Stimulated activated CD4-positive, alpha-beta T cell treated with anti-CD3 and anti-CD28 coated beads, Interleukin-4, amount 100 ng/mL, for 4 hours (primary cell): ENCODE data around the gene OVCH1.
"Not testable (repeated sequence)": the region's sequence is repeated elsewhere in the genome, so short reads cannot be mapped to it uniquely, and the experiment has no call there.

ENCODE experiments used
- DNase-seq, 2 experiments: peaks; one replicate each; pipeline ENCODE4 v3.0.0-alpha.2; 2020

The OVCH1 gene

GRCh38 chr12:29486972-29487371 is 10.5 kb downstream of the OVCH1 start:
- DNase-seq = no peak

- DNase-seq = no peak
Measured at GRCh38 chr12:29463198-29463597, 34.3 kb downstream of the OVCH1 start.

DNA sequence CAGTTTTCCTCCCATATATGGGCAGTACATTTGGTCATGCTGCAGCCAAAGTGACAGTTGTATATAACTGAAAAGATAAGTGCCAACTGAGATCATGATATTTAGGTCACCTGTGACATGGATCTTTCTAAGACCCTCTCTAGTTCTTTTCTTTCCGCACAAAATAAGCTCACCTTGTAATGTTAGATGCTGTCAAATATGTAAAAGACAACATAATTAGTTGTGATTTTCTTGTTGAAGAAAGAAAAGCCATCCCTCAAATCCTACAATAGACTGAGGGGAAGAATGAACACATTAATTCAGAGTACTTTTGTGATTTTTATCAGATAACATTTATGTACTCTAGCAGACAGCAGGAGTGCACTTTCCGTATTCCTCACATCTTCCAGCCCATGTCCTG is 37.4 kb downstream of the OVCH1 start:
- no peak for DNase-seq

DNA sequence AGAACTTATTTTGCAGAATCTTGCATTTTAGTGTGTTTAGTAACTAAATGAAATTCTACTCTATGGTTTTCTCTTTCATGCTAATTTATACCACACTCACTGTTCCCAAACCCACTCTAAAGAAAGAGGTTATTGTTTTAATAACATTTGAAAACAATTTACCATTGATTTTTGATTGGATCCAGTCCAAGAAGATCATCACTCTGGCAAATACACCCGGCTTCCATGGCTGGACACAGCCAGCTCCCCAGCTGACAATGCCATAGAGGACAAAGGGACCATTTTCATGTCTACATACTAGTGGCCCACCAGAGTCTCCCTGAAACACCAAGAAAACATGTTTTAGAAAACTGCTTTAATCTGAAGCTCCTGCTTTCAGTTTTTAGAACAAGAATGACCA is 42.4 kb downstream of the OVCH1 start:
- no peak for DNase-seq

DNA sequence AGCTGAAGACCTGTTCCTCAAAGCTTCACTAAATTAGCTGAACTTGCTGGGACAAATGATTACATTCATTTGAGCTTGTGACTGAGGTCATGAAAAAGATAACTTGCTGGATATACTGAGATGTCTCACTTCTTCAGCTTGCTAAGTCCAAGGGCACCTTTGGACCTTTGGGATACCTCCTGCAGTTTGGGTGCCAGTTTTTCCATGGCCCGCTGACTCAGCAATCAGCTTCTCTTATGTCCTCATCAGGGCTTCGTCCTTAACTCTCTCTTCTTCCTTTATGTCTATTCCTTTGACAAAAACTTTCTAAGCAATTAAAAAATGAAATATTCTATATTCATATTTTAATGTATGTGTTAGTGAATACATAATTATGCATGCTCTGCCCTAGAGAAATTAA is 45.6 kb downstream of the OVCH1 start:
- DNase-seq = no peak

DNA sequence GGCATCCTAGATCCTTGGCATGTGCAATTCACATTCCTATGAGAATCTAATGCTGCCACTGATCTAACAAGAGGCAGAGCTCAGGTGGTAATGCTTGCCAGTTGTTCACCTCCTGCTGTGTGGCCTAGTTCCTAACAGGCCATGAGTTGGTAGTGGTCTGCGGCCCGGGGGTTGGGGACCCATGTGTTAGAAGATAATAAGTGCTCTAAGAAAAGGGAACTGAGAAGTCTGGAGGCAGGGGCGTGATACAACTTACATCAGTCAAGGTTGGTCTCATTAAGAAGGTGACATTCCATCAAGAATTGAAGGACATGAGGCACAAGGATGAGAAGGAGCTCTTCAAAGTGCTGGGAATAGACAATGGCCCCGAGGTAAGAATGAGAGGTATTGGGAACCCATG is 49.3 kb downstream of the OVCH1 start:
- no peak for DNase-seq

- no peak for DNase-seq
Measured at GRCh38 chr12:29447285-29447975, 50.1 kb downstream of the OVCH1 start.

GRCh38 chr12:29439506-29439905 is 58.0 kb downstream of the OVCH1 start:
- no peak for DNase-seq

DNA sequence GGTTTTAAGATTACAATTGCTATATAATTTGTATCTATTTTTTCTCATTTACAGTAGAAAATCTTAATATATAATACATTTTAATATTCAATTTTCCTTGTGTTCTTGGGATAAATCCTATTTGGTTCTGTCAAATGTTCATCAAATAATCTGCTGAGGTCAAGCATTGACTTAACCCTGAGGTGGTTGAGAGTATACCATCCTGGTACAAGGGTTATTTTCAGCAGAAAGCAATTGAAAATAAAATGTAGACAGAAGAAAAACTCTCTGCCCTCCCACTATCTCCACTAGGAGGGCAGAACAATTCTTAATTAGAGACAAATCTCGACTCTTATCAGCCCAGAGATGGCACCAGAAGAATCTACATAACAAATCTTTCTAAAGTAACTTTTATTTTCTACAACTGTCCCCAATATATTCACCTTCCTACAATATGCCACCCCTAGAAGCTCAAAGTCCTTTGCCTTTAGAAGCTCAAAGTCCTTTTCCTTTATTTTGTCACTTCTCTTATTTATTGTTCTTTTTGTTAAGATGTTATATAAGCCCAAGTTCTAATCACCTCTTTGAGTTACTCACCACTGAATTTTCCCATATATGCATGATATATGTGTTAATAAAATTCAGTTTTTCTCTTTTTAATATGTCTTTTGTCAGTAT is 58.6 kb downstream of the OVCH1 start:
- no peak for DNase-seq

DNA sequence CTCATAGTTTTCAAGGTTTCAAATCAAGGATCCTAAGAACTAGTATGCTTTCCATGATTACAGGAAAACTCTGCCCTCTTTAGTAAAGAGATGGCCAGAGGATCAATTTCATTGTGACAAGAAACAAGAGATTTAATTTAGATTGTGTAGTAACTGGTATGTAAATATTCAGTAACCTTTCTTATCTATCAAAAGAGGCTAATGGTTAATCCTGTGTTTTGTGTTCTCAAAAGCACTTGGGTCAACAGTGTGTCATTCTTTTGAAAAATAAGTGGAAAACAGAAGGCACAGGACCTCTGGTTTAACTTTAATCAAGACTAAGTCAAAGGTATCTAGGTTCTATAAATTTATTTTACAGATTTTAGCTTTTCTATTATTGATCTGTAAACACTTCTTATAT is 59.9 kb downstream of the OVCH1 start:
- DNase-seq = no peak

DNA sequence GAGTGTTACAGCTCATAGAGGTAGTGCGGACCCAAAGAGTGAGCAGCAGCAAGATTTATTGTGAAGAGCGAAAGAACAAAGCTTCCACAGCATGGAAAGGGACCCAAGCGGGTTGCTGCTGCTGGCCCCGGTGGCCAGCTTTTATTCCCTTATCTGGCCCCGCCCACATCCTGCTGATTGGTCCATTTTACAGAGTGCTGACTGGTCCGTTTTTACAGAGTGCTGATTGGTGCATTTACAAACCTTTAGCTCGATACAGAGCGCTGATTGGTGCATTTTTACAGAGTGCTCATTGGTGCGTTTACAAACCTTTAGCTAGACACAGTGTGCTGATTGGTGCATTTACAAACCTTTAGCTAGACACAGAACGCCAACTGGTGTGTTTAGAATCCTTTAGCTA is 60.7 kb downstream of the OVCH1 start:
- not testable (repeated sequence) for DNase-seq

- no peak for DNase-seq
Measured at GRCh38 chr12:29431513-29431912, 66.0 kb downstream of the OVCH1 start.

DNA sequence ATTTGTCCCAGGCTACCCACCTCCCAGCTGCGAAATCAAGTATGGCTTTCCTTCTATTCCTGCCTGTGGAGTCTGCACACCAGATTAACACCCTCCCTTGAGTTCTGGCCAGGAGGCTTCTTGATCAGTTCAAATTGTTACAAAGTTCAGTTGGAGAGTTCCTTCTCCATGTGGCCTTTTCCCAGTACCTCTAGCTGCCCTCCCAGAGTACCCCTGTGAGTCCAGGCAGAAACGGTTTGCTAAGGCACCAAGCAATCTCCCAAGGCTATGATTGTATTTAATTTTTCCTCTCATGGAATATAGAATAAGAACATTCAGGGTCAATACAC is 66.8 kb downstream of the OVCH1 start:
- DNase-seq = no peak

GRCh38 chr12:29429999-29430715 is 67.3 kb downstream of the OVCH1 start:
- no peak for DNase-seq

DNA sequence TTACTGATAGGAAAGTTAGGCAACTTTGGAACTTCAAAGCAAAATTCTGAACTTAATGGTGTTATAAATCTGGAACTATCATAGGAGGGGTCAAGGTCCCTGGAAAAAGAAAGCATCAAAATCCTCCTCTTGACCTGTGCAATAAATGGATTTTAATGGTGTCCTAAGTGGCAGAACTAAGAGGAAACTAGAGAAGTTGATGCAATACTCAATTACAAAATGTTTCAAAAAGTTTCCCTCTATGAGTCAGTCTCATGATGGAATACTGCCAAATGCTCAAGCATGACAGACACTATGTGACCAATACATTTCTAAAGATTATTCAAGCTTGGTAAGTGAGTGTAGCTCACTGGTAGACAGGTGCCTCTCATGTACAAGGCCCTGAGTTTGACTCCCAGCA is 68.9 kb downstream of the OVCH1 start:
- DNase-seq = no peak

GRCh38 chr12:29427964-29428363 is 69.5 kb downstream of the OVCH1 start:
- DNase-seq = no peak

DNA sequence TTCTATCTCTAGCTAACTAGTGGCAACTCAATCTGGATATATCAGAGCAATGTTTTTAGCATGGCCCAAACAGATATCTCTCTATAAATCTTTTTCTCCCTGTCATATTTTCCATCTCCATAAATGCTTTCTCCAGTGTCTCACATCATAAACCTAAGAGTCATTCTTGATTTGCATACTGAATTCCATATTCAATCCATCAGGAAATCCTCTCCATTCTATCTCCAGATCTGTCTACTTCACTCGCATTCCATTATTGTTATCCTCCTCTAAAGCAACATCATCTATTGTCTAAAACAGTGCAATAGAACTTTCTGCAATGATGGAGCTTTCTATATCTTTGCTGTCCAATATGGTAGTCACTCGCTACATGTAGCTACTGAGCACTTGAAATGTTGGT is 71.0 kb downstream of the OVCH1 start:
- DNase-seq = no peak

DNA sequence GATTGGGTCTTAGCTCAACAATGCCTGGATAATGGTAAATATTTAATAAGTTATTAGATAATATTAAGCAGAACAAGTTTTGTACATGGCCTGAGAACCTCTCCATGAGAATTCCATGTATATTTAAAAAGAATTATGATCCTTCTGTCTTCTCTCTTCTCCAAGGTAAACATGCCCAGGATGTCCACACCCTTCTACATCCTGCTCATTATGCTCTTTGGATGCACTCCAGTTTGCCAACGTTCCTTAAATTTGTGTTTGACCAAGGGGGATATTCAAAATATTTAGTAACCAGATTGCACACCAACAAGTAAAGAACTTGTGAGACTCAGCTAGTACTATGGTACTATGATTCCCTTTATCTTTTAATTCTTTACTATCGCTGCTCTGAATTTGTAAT is 71.8 kb downstream of the OVCH1 start:
- no peak for DNase-seq

DNA sequence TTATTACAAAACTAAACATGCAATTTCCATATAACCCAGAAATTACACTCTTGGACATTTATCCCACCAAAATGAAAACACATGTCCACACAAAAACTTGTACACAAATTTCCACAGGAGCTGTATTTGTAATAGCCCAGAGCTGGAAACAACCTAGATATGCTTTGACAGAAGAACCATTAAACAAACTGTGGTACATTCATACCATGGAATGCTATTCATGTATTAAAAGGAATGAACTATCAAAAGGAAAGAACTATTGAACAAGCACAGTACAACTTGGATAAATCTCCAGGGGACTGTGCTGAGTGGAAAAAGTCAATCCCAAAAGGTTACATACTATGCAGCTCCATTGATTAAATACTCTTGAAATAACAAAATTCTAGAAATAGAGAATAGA is 80.7 kb downstream of the OVCH1 start:
- no peak for DNase-seq

DNA sequence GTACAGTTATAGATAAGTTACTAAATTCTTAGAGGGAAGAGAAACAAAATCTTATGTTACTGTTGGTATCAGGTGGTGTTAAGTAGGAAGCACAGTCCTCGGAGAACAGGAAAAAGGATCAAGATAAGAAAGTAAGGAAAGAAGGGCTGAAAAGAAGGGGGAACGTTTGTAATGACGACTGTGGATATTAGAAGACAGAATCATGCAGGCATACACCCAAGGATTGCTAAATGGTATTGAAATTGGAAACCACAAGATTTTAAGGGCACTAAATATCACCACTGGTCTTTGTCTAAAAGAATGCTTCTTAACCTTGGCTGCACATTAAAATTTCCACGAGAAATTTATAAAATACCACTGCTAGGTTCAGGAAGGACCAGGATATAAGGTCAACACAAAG is 82.4 kb downstream of the OVCH1 start:
- DNase-seq = no peak

- no peak for DNase-seq
Measured at GRCh38 chr12:29414368-29414767, 83.1 kb downstream of the OVCH1 start.

GRCh38 chr12:29405561-29405960 is 91.9 kb downstream of the OVCH1 start:
- DNase-seq = no peak

- DNase-seq = no peak
Measured at GRCh38 chr12:29403991-29404390, 93.5 kb downstream of the OVCH1 start.

- DNase-seq = no peak
Measured at GRCh38 chr12:29402437-29402836, 95.0 kb downstream of the OVCH1 start.

GRCh38 chr12:29398495-29398894 is 99.0 kb downstream of the OVCH1 start:
- no peak for DNase-seq
